Kidney epithelial cell (primary cell): ENCODE results near the gene KIAA1191. TPM values are rescaled to one million over a fixed set of nuclear protein-coding genes. Genes with fewer than 3 reads are reported as not detected.

Experiments
- DNase-seq: peaks from one replicate; pipeline ENCODE4 v3.0.0-alpha.2; 2010; ENCODE audit warnings: low read depth
- H3K27me3 ChIP-seq: 2 replicates; pipeline ENCODE4 v1.6.0; 2011; ENCODE audit warnings: low read length; ENCODE audit not compliant: control insufficient read depth, insufficient read depth
- H3K36me3 ChIP-seq: 2 replicates; pipeline ENCODE4 v1.5.1; 2011; ENCODE audit warnings: low read length; ENCODE audit not compliant: control insufficient read depth, insufficient read depth
- H3K4me3 ChIP-seq: 2 replicates; pipeline ENCODE4 v1.5.1; 2011; ENCODE audit warnings: low read depth, mild to moderate bottlenecking, control low read depth, low read length
- total RNA-seq: library from RNA; depleted of rRNA; stranded (reverse); fragments of >200 nt; gene quantifications from 2 replicates; pipeline ENCODE4 v1.2.3, GENCODE V29; 2015
- TF ChIP-seq, protein P1 (sequence below): IDR thresholded peaks from 2 replicates; pipeline ENCODE4 v1.5.1; 2011; ENCODE audit warnings: mild to moderate bottlenecking, moderate library complexity, low read length, control low read depth, inconsistent platforms; ENCODE audit not compliant: insufficient read depth, poor library complexity, severe bottlenecking

The KIAA1191 gene
- total RNA-seq, 1 donor from 2014 or later: 92.4 TPM

DNA sequence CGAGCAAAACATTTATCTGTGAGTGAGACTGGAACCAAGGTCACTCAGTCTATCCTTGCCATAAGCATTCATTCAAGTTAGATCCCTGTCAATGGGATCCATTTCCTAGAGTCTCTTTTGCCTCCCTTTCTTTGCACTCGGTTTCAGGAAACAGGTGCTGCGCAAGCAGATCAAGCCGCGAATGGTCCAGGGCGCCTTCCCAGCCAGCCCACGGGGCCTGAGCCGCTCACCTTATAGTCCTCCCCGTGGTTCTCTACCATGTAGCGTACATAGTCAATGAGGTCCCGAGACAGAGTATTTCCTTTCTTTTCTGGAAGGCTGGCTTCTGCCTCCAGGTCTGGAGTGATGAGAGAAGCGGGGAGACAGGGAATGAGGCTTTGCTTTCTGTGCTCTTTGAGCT is 23.4 kb upstream of the KIAA1191 start:
- TF ChIP-seq, protein P1, sequence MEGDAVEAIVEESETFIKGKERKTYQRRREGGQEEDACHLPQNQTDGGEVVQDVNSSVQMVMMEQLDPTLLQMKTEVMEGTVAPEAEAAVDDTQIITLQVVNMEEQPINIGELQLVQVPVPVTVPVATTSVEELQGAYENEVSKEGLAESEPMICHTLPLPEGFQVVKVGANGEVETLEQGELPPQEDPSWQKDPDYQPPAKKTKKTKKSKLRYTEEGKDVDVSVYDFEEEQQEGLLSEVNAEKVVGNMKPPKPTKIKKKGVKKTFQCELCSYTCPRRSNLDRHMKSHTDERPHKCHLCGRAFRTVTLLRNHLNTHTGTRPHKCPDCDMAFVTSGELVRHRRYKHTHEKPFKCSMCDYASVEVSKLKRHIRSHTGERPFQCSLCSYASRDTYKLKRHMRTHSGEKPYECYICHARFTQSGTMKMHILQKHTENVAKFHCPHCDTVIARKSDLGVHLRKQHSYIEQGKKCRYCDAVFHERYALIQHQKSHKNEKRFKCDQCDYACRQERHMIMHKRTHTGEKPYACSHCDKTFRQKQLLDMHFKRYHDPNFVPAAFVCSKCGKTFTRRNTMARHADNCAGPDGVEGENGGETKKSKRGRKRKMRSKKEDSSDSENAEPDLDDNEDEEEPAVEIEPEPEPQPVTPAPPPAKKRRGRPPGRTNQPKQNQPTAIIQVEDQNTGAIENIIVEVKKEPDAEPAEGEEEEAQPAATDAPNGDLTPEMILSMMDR: no peak

DNA sequence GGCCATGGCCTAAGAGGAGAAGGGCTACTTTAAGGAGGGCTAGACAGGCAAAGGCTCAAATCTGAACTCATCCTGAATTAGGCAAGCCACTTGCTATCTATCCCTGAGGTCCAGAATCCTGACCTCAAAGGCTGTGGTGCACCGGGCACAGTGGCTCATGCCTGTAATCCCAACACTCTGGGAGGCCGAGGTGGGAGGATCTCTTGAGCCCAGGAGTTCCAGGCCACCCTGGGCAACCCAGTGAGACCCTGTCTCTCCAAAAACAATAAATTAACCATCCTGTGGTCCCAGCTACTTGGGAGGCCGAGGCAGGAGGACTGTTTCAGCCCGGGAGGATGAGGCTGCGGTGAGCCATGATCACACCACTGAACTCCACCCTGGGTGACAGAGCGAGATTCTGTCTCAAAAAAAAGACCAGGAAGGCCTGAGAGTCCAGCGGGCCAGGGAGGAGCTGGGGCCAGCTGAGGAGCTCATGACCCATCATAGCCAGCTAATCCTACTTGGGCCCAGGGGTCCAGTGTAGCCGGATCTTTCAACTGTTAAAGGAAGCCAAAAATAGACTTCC is 22.9 kb upstream of the KIAA1191 start:
- no peak for DNase-seq
- Histone ChIP-seq H3K4me3 (no peak overlapping the region), H3K36me3 (peaks cover 3% of the 10 kb centered on the region), H3K27me3 (no peaks in the 10 kb centered on the region)
- TF ChIP-seq, protein P1: no peak

More for the DNA sequence above, 23.4 kb upstream of the KIAA1191 start:
- Histone ChIP-seq H3K4me3 (no peak overlapping the region), H3K36me3 (peaks cover 3% of the 10 kb centered on the region), H3K27me3 (no peaks in the 10 kb centered on the region)
- no peak for DNase-seq

DNA sequence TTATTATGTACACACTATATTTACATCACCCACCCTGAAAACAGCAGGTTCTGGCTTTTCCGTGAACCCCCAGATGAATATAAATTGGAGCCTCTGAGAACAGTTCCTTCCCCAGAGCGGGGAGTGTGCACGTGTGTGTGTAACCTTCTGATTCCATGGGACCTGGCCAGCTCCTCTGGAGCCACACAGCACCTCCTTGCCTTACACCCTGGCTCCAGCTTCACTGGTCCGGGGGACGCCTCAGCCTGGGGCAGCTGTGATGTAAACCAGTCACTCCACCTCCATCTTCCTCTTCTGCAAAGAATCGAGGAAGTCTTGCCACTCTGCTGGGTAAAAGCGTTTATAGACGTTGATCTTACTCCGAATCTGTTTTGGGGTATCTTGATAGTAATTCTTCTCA is 22.4 kb upstream of the KIAA1191 start:
- no peaks in the 10 kb centered on the region for H3K27me3 ChIP-seq
- TF ChIP-seq, protein P1: no peak
- no peak overlapping the region for H3K4me3 ChIP-seq
- peaks cover 3% of the 10 kb centered on the region for H3K36me3 ChIP-seq
- no peak for DNase-seq

DNA sequence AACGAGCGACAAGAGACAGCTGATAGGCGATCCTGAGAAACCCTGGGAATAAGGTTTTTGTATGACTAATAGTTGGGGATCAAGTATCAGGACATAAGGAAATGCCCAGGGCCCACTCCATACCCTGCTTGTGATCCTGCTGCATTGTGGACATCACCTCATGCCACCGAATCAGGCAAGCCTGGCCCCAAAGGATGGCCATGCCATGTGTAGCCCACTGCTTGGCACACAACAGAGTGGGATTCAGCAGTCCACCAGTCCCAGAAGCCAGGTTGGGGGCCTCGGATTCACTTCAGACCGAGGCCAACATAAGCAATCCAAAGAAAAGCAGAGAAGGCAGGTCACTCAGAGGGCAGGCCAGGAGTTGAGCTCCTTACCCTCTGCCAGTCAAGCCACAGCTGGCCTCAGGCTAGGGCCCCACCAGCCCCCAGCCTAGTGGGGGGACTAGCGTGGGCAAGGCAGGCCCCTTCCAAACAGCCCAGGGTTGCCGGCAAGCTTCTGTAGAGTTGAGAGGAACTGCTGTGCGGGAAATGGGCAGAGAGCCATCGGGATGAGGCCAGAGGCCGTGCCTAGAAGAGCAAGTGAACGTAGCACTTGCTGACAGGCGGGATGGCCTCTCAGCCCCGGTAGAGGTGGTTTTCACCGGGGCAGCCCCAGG is 21.8 kb upstream of the KIAA1191 start:
- no peaks in the 10 kb centered on the region for H3K27me3 ChIP-seq
- no peak for DNase-seq
- TF ChIP-seq, protein P1: no peak
- H3K4me3 ChIP-seq: no peak overlapping the region
- peaks cover 3% of the 10 kb centered on the region for H3K36me3 ChIP-seq

DNA sequence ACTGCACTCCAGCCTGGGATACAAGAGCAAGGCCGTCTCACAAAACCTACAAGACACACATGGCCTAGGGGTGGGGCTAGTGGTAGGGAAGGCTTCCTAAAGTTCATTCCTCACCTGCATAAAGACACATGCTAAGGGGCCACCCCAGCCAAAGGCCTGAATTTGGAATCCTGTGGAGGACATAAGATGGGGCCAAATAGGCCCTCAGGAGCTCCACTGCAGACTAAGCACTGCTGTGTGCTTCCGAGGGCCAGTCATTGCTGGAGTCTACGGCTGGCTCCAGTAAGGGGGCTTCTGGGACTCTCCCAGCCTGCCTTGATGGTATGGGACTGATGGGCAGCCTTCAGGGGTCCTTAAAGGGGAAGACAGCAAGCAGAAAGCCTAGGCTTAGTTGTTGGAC is 21.2 kb upstream of the KIAA1191 start:
- TF ChIP-seq, protein P1: no peak
- H3K4me3 ChIP-seq: no peak overlapping the region
- peaks cover 3% of the 10 kb centered on the region for H3K36me3 ChIP-seq
- no peak for DNase-seq
- no peaks in the 10 kb centered on the region for H3K27me3 ChIP-seq

DNA sequence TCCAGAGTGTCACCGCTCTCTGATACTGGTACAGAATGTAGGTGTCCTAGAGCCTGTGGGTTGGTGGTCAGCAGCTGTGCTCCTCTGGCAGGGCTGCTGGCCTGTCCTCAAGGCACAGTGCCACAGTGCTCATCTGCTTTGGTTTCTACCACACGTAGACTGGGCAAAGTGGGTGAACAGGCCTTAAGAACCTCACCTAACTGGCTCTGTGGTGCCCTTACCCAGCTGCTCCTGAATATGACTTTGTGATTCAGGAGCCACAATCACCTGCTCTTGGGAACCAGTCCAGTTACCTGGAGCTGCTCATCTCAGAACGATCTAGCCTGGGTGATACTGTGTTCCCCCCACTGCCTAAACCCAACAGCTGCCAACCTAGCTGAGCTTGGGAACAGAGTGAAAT is 20.4 kb upstream of the KIAA1191 start:
- peaks cover 3% of the 10 kb centered on the region for H3K36me3 ChIP-seq
- DNase-seq: no peak
- no peak overlapping the region for H3K4me3 ChIP-seq
- no peaks in the 10 kb centered on the region for H3K27me3 ChIP-seq
- TF ChIP-seq, protein P1: no peak
